Measurements from ENCODE around the gene DNAI2.

Gene DNAI2

DNA sequence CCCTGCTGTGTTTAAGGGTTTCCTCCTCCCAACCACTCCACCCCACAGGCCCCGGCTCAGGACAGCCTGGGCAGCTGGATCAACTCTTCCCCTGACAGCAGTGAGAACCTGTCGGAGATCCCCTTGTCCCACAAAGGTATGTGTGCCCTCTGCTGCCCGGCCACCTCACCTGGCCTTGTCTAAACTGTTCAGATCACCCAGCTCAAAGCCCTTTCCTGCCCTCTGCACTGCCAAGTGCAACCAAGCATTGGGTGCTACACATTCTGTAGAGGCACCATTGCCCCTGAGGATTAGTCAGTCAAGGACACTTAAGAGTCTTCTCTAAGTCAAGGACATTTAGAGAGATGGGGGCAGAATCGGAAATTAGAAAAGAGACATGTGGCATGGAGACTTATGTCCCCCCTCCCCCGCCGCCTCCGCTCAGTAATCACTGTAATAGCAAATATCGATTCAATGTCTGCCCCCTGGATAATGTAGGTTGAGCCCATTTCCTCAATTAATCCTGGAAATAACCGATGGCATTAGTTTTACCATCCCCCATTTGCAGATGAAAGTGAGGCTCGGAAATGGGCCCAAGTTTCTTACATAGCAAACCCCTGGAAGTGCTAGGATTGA, 79.5 kb downstream of the DNAI2 start:
- H3K36me3 ChIP-seq = no peaks in the 10 kb centered on the region
- no peak overlapping the region for H3K4me3 ChIP-seq (ENCODE audit: low read depth in 1 of 2, low read length in 1 of 2)
- TF ChIP-seq, protein P1, sequence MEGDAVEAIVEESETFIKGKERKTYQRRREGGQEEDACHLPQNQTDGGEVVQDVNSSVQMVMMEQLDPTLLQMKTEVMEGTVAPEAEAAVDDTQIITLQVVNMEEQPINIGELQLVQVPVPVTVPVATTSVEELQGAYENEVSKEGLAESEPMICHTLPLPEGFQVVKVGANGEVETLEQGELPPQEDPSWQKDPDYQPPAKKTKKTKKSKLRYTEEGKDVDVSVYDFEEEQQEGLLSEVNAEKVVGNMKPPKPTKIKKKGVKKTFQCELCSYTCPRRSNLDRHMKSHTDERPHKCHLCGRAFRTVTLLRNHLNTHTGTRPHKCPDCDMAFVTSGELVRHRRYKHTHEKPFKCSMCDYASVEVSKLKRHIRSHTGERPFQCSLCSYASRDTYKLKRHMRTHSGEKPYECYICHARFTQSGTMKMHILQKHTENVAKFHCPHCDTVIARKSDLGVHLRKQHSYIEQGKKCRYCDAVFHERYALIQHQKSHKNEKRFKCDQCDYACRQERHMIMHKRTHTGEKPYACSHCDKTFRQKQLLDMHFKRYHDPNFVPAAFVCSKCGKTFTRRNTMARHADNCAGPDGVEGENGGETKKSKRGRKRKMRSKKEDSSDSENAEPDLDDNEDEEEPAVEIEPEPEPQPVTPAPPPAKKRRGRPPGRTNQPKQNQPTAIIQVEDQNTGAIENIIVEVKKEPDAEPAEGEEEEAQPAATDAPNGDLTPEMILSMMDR (IDR thresholded peaks at IDR 0.05) = no peak
- no peaks in the 10 kb centered on the region for H3K4me1 ChIP-seq (ENCODE audit: control insufficient read depth in 1 of 2, insufficient read depth in 1 of 2, low read depth in 1 of 2, low read length in 1 of 2)
- H3K27ac ChIP-seq = no peak overlapping the region
- H3K27me3 ChIP-seq = peaks cover 100% of the 10 kb centered on the region
- H3K9me3 ChIP-seq = no peaks in the 10 kb centered on the region

DNA sequence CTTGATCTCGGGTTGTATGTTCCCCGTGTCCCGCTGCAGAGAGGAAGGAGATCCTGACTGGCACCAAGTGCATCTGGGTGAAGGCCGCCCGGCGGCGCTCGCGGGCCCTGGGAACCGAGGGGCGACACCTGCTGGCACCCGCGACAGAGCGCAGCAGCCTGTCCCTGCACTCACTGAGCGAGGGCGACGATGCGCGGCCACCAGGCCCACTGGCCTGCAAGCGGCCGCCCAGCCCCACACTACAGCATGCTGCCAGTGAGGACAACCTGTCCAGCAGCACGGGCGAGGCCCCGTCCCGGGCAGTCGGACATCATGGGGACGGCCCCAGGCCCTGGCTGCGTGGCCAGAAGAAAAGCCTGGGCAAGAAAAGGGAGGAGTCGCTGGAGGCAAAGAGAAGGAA, 80.1 kb downstream of the DNAI2 start:
- TF ChIP-seq, protein P1 (IDR thresholded peaks at IDR 0.05) = no peak
- no peaks in the 10 kb centered on the region for H3K4me1 ChIP-seq (ENCODE audit: control insufficient read depth in 1 of 2, insufficient read depth in 1 of 2, low read depth in 1 of 2, low read length in 1 of 2)
- H3K27me3 ChIP-seq = peaks cover 100% of the 10 kb centered on the region
- no peaks in the 10 kb centered on the region for H3K9me3 ChIP-seq
- H3K27ac ChIP-seq = no peak overlapping the region
- H3K4me3 ChIP-seq (ENCODE audit: low read depth in 1 of 2, low read length in 1 of 2) = no peak overlapping the region
- H3K36me3 ChIP-seq = no peaks in the 10 kb centered on the region

DNA sequence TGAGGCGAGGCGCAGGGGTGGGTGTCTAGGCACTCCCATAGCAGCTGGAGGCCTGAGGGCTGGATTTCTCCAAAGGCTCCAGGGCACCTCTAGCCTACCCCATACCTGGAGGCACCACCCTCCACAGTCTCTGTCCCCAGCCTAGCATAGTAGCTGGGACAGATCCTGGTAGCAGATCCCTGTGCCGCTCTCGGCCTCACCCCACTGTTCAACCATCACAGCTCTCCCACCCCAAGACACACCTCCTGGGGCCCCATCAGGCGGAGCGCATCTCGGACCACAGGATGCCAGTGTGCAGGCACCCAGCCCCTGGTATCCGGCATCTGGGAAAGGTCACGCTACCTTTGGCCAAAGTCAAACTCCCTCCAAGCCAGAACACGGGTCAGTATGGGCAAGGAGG, 80.5 kb downstream of the DNAI2 start:
- no peak overlapping the region for H3K27ac ChIP-seq
- H3K36me3 ChIP-seq = no peaks in the 10 kb centered on the region
- no peaks in the 10 kb centered on the region for H3K4me1 ChIP-seq (ENCODE audit: control insufficient read depth in 1 of 2, insufficient read depth in 1 of 2, low read depth in 1 of 2, low read length in 1 of 2)
- TF ChIP-seq, protein P1 (IDR thresholded peaks at IDR 0.05) = no peak
- no peak overlapping the region for H3K4me3 ChIP-seq (ENCODE audit: low read depth in 1 of 2, low read length in 1 of 2)
- H3K27me3 ChIP-seq = peaks cover 100% of the 10 kb centered on the region
- no peaks in the 10 kb centered on the region for H3K9me3 ChIP-seq

DNA sequence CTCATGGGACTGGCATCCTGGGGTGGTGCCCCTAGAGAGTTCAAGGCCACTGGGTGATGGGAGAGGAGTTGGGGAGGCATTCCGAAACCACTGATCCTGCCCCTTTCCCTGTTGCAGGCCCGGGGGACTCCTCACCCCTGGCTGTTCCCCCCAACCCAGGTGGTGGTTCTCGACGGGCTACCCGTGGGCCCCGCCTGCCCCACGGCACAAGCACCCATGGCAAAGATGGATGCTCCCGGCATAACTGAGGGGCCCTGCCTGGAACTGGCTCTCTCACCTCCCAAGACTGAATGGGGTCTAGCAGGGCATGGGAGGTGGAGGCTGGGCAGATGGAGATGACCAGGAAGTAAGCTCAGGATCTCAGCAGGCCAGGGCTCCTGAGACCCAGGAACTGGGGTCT, 81.0 kb downstream of the DNAI2 start:
- no peak overlapping the region for H3K27ac ChIP-seq

DNA sequence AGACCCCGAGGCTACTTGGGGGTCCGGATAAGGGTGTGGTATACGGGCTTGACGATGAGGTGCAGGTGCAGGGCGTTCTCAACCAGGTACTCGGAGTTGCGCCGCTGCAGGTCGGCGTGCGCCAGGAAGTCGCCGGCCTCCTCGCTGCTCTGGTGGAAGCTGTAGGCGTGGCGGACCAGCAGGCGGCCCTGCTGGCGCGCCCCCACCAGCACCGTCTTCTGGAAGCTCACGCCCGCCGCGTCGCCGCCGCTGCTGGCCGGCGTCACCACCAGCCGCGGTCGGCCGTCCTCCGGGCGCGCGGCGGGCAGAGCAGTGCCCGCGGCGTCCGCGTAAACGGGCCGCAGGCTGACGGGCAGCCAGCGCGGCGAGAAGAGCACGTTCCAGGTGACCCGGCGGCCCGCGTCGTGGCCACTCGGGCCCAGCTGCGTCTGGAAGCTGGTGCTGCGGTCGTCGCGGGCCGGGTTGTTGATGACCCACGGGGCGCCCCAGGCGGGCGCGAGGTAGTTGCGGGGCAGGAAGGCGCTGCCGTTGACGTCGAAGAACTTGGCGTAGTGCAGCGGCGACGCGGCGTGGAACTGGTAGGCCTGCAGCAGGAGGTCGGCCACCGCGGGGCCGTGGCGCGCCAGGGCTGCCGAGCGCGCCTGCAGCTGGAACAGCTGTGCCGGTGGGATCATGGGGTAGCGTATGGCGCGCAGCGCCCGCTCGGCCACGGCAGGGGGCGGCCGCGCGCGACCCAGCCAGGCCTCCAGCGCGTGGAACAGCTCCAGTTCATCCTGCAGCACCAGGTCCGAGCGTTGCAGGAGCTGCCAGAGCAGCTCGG, 82.8 kb downstream of the DNAI2 start:
- Histone ChIP-seq H3K4me1 (ENCODE audit: control insufficient read depth in 1 of 2, insufficient read depth in 1 of 2, low read depth in 1 of 2, low read length in 1 of 2) (no peaks in the 10 kb centered on the region), H3K27me3 (peaks cover 100% of the 10 kb centered on the region), H3K27ac (no peak overlapping the region), H3K9me3 (no peaks in the 10 kb centered on the region), H3K36me3 (no peaks in the 10 kb centered on the region), H3K4me3 (ENCODE audit: low read depth in 1 of 2, low read length in 1 of 2) (no peak overlapping the region)
- TF ChIP-seq, protein P1 (IDR thresholded peaks at IDR 0.05) = no peak

More for the DNA sequence above, 81.0 kb downstream of the DNAI2 start:
- Histone ChIP-seq H3K4me1 (ENCODE audit: control insufficient read depth in 1 of 2, insufficient read depth in 1 of 2, low read depth in 1 of 2, low read length in 1 of 2) (no peaks in the 10 kb centered on the region), H3K9me3 (no peaks in the 10 kb centered on the region), H3K36me3 (no peaks in the 10 kb centered on the region), H3K27me3 (peaks cover 100% of the 10 kb centered on the region), H3K4me3 (ENCODE audit: low read depth in 1 of 2, low read length in 1 of 2) (no peak overlapping the region)
- TF ChIP-seq, protein P1 (IDR thresholded peaks at IDR 0.05) = no peak

Measured in neutrophil (primary cell).